ENCODE results near the gene DENND1B.

The DENND1B gene

GRCh38 chr1:197666769-197667285 lies 108.5 kb downstream of the DENND1B start:
- Mint-ChIP-seq H3K9me3 (no peaks in the 10 kb centered on the region), H3K4me1 (peaks cover 4% of the 10 kb centered on the region), H3K36me3 (no peaks in the 10 kb centered on the region), H3K27ac (no peak overlapping the region), H3K4me3 (no peak overlapping the region)
- ATAC-seq (no peak), DNase-seq (ENCODE audit: low spot score in 2 of 2) (no peak)

DNA sequence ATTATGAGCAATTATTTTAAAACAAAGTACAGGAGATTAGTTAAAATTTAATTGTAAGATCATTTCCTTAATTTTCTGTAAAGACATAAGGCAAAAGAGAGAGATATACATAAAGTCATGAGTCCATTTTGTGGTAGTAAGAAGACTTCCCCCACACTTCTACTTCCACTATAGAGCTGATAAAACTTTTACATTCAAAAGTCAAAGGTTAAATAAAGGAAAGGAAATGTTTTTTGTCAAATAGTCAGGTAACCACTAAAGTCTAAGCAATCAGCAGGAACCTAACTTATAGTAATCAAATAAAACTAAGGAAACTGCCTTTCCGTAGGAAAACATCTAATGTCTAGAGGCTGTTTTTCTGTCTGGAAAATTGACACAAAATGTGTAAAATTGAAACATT lies 110.9 kb downstream of the DENND1B start:
- no peak for ATAC-seq
- H3K27ac Mint-ChIP-seq, result no peak overlapping the region
- H3K4me3 Mint-ChIP-seq, result no peak overlapping the region

GRCh38 chr1:197663162-197663953 lies 111.9 kb downstream of the DENND1B start:
- ATAC-seq, result no peak
- Mint-ChIP-seq H3K4me3 (no peak overlapping the region), H3K4me1 (peaks cover 15% of the 10 kb centered on the region)

More for the DNA sequence above, 110.9 kb downstream of the DENND1B start:
- DNase-seq (ENCODE audit: low spot score in 2 of 2), result no peak
- peaks cover 12% of the 10 kb centered on the region for H3K4me1 Mint-ChIP-seq
- H3K9me3 Mint-ChIP-seq, result no peaks in the 10 kb centered on the region
- H3K36me3 Mint-ChIP-seq, result no peaks in the 10 kb centered on the region

GRCh38 chr1:197660389-197660788 lies 114.9 kb downstream of the DENND1B start:
- H3K4me1 Mint-ChIP-seq, result peaks cover 18% of the 10 kb centered on the region
- H3K36me3 Mint-ChIP-seq, result peaks cover 21% of the 10 kb centered on the region

More at GRCh38 chr1:197663162-197663953, 111.9 kb downstream of the DENND1B start:
- no peaks in the 10 kb centered on the region for H3K9me3 Mint-ChIP-seq
- H3K27ac Mint-ChIP-seq, result no peak overlapping the region
- H3K36me3 Mint-ChIP-seq, result no peaks in the 10 kb centered on the region
- DNase-seq (ENCODE audit: low spot score in 2 of 2), result no peak

DNA sequence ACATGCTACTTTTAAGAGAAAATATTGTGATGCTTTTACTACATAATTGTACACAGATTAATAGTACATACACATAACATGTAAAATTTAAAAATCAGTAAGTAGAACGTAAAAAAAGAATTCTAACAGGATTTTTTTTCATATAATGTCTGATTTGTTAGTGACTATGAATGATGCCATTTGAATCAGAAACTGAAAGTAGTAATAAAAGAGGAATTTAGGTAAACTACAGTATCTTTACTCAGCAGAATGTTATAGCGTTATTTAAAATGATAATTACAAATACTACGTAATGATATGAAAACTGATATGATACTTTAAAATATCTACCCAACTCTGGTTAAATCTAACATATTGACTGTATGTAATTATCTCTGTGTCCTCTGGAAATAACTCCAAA lies 116.1 kb downstream of the DENND1B start:
- H3K36me3 Mint-ChIP-seq, result peaks cover 21% of the 10 kb centered on the region
- no peak for DNase-seq (ENCODE audit: low spot score in 2 of 2)
- H3K9me3 Mint-ChIP-seq, result no peaks in the 10 kb centered on the region
- H3K4me3 Mint-ChIP-seq, result no peak overlapping the region
- no peak for ATAC-seq
- H3K27ac Mint-ChIP-seq, result no peak overlapping the region
- H3K4me1 Mint-ChIP-seq, result peaks cover 14% of the 10 kb centered on the region

More at GRCh38 chr1:197660389-197660788, 114.9 kb downstream of the DENND1B start:
- Mint-ChIP-seq H3K9me3 (no peaks in the 10 kb centered on the region), H3K4me3 (no peak overlapping the region), H3K27ac (no peak overlapping the region)
- ATAC-seq, result no peak
- no peak for DNase-seq (ENCODE audit: low spot score in 2 of 2)

- H3K4me3 Mint-ChIP-seq, result no peak overlapping the region
- H3K36me3 Mint-ChIP-seq, result peaks cover 12% of the 10 kb centered on the region
- H3K27ac Mint-ChIP-seq, result no peak overlapping the region
- no peaks in the 10 kb centered on the region for H3K9me3 Mint-ChIP-seq
- no peaks in the 10 kb centered on the region for H3K4me1 Mint-ChIP-seq
- DNase-seq (ENCODE audit: low spot score in 2 of 2), result no peak
- no peak for ATAC-seq
Observed at GRCh38 chr1:197649188-197649587, 126.1 kb downstream of the DENND1B start.

DNA sequence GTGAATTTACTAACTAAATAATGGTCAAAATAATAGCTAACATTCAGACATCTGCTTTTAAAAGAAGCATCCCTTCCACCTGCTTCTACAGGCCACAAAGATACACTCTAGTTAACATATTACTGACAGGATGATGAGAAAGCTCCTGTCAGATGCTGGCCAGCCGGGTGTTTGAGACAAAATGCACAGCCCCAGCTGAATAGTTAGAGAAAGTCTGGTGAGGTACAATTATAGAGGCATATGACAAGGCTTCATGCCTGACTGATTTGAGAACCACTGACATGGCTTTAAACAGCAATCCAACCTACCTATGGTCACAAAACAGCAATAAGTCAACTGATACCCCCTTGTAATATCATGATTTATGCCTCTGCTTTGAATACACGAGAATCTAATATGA lies 137.0 kb downstream of the DENND1B start:
- H3K4me1 Mint-ChIP-seq, result no peaks in the 10 kb centered on the region
- DNase-seq (ENCODE audit: low spot score in 2 of 2) (no peak), ATAC-seq (no peak)
- H3K36me3 Mint-ChIP-seq, result peaks cover 24% of the 10 kb centered on the region
- H3K9me3 Mint-ChIP-seq, result no peaks in the 10 kb centered on the region
- no peak overlapping the region for H3K4me3 Mint-ChIP-seq
- no peak overlapping the region for H3K27ac Mint-ChIP-seq

DNA sequence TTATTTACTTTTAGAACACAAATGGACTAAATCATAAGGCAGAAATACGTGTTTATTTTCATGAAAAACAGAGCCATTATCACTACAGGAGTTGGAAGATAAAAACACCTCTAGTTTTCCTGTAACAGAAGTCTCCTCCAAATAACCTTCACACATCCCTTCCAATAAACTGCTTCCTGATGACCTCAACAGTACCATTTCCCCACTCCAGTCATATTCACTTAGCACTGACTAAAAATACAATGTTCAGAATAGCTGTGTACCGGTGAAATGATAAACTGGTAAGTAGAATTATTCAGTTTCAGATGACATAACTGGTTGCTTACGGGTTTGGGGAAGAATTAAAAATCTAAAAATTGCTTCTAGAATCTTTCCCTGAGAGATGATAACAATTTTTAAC lies 137.9 kb downstream of the DENND1B start:
- Mint-ChIP-seq H3K36me3 (peaks cover 23% of the 10 kb centered on the region), H3K4me1 (no peaks in the 10 kb centered on the region), H3K27ac (no peak overlapping the region), H3K9me3 (no peaks in the 10 kb centered on the region), H3K4me3 (no peak overlapping the region)
- ATAC-seq, result no peak
- no peak for DNase-seq (ENCODE audit: low spot score in 2 of 2)

DNA sequence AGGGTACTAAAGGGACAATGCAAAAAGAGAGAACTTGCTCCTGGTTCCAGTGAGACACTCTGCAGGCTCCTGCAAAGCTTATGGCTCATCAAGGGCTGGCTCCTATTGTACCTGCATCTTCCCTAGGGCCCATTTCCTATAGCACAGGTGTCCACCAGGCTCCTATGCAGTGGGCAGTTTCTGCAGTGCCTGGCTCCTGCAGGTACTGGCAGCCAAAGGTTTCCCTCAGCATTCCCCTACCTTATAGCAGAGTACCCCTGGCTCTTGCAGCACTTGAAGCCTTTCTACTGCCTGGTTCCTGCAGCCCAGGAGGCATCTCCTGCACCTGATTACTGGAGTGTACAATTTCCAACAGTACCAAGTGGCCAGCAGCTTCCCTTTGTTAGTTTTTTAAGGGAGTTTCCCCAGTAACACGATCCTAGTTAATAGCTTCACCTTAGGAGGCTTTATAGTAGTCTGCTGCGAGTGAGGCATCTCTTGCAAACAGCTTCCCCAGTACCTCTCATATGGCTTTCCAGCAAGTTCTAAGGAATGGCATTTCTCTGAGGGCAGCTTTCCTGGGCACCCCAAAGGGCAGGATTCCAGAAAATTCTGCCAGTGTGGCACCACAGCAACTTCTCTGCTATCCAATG lies 141.7 kb downstream of the DENND1B start:
- DNase-seq (ENCODE audit: low spot score in 2 of 2), result no peak
- Mint-ChIP-seq H3K9me3 (peaks cover 3% of the 10 kb centered on the region), H3K4me3 (no peak overlapping the region), H3K36me3 (no peaks in the 10 kb centered on the region), H3K4me1 (no peaks in the 10 kb centered on the region), H3K27ac (no peak overlapping the region)
- no peak for ATAC-seq

GRCh38 chr1:197632651-197633050 lies 142.6 kb downstream of the DENND1B start:
- Mint-ChIP-seq H3K4me1 (no peaks in the 10 kb centered on the region), H3K36me3 (no peaks in the 10 kb centered on the region), H3K4me3 (no peak overlapping the region), H3K9me3 (peaks cover 3% of the 10 kb centered on the region), H3K27ac (no peak overlapping the region)
- ATAC-seq (no peak), DNase-seq (ENCODE audit: low spot score in 2 of 2) (no peak)

DNA sequence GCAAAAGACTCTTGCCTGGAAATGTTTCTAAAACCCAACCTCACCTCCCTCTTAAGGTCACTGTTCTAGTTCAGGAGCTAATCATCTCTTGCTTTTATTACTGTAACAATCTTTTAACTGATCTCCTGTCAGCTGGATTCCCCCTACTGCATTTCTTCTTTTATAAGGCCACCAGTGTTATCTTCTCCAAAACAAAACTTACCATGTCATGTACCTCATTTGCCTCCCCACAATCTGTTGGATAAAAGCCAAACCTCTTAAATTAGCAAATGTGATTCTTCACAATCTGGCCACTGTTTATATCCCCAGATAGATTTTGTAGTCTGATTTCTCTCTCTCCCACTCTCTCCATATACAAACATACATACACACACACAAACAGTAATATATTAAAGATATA lies 143.3 kb downstream of the DENND1B start:
- Mint-ChIP-seq H3K27ac (no peak overlapping the region), H3K9me3 (peaks cover 3% of the 10 kb centered on the region), H3K36me3 (no peaks in the 10 kb centered on the region), H3K4me1 (no peaks in the 10 kb centered on the region), H3K4me3 (no peak overlapping the region)
- DNase-seq (ENCODE audit: low spot score in 2 of 2), result no peak
- no peak for ATAC-seq

GRCh38 chr1:197622371-197622770 lies 152.9 kb downstream of the DENND1B start:
- DNase-seq (ENCODE audit: low spot score in 2 of 2) (no peak), ATAC-seq (no peak)
- H3K36me3 Mint-ChIP-seq, result no peaks in the 10 kb centered on the region
- no peaks in the 10 kb centered on the region for H3K9me3 Mint-ChIP-seq
- H3K27ac Mint-ChIP-seq, result no peak overlapping the region
- H3K4me3 Mint-ChIP-seq, result no peak overlapping the region
- H3K4me1 Mint-ChIP-seq, result peaks cover 12% of the 10 kb centered on the region

DNA sequence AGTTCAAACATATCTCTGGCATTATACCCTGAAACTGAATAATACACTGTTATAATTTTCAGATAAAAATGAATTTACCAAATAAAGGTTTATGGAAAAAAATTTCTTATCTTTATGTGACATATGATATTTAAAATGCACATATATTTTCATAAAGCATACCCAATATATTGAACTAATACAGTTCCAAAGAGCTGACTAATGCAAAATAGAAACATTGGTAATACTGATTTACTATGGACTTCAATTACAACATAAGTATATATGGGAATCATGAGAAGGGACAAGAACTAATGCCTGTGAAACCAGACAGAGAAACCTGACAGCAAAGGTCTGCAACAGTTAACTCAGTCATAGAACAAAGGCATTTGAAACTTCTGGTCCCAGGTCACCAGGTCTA lies 153.5 kb downstream of the DENND1B start:
- Mint-ChIP-seq H3K9me3 (no peaks in the 10 kb centered on the region), H3K27ac (no peak overlapping the region), H3K36me3 (no peaks in the 10 kb centered on the region), H3K4me3 (no peak overlapping the region), H3K4me1 (peaks cover 12% of the 10 kb centered on the region)
- ATAC-seq, result no peak
- no peak for DNase-seq (ENCODE audit: low spot score in 2 of 2)

DNA sequence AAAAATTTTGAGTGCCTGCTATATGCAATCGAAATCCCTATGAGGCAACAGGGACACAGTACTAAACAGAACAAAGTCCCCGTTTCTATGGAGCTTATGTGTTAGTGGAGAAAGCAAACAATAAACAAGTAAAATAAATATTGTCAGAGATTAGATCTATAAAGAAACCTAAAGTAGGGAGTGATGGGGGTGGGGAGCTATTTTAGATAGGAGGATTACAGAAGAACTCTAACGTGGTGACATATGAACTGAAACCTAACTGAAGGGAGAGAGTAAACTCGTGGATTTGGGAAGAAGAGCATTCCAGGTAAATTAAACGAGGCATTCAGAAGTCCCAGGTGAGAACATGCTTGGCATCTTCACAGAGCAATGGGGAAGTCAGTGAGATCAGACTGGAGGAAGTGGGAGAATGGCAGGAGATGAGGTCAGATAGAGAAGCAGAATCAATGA lies 154.5 kb downstream of the DENND1B start:
- H3K27ac Mint-ChIP-seq, result no peak overlapping the region
- H3K4me3 Mint-ChIP-seq, result no peak overlapping the region
- peaks cover 5% of the 10 kb centered on the region for H3K4me1 Mint-ChIP-seq
- H3K9me3 Mint-ChIP-seq, result no peaks in the 10 kb centered on the region
- H3K36me3 Mint-ChIP-seq, result no peaks in the 10 kb centered on the region
- DNase-seq (ENCODE audit: low spot score in 2 of 2), result no peak
- no peak for ATAC-seq

- H3K4me3 Mint-ChIP-seq, result no peak overlapping the region
- peaks cover 5% of the 10 kb centered on the region for H3K4me1 Mint-ChIP-seq
- no peaks in the 10 kb centered on the region for H3K36me3 Mint-ChIP-seq
- H3K27ac Mint-ChIP-seq, result peak overlapping the region; percentile 23
- no peaks in the 10 kb centered on the region for H3K9me3 Mint-ChIP-seq
- ATAC-seq (no peak), DNase-seq (ENCODE audit: low spot score in 2 of 2) (no peak)
Observed at GRCh38 chr1:197619008-197619640, 156.2 kb downstream of the DENND1B start.

All from stimulated activated effector memory CD8-positive, alpha-beta T cell treated with anti-CD3 and anti-CD28 coated beads, Interleukin-12 subunit alpha, Interleukin-12 subunit beta, amount 100 ng/mL, for 72 hours (primary cell).